VCaP (cell line): ENCODE data around the gene PPIB.

Source experiments
- H3K27ac ChIP-seq: fragments of 450-650 bp; 2 replicates; pipeline ENCODE4 v1.5.1; 2017
- TF ChIP-seq, protein P1 (sequence below): fragments of 450-650 bp; conservative IDR thresholded peaks from 2 replicates; pipeline ENCODE4 v1.5.1; 2017; ENCODE audit warnings: mild to moderate bottlenecking, moderate library complexity

The PPIB gene

DNA sequence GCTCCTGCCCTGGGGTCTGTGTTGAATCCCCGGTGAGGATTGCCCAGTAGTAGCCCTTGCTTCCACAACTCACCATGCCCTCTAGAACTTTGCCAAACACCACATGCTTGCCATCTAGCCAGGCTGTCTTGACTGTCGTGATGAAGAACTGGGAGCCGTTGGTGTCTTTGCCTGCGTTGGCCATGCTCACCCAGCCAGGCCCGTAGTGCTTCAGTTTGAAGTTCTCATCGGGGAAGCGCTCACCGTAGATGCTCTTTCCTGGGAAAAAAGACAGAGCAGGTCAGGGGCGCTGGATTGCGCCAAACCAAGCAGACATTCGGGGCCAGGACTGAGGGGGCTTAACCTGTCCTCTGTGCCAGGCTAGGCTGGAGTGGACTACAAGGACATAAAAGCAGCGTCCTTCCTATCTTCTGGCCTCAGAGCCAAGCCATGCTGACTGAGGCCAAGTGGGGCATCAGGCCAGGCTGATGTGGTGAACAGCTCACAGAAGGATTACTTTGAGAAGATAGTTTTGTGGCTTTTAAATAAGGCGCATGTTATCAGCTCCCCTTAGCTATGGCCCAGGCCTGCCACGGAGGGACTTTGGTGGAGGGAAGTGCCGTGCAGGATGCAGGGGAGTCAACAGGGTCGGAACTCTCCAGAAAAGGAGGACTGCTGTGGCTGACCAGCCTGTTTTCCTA, 6.0 kb downstream of the PPIB start:
- H3K27ac ChIP-seq = peak overlapping the region; percentile 92; the same call in 1 of the 2 replicates
- TF ChIP-seq, protein P1, sequence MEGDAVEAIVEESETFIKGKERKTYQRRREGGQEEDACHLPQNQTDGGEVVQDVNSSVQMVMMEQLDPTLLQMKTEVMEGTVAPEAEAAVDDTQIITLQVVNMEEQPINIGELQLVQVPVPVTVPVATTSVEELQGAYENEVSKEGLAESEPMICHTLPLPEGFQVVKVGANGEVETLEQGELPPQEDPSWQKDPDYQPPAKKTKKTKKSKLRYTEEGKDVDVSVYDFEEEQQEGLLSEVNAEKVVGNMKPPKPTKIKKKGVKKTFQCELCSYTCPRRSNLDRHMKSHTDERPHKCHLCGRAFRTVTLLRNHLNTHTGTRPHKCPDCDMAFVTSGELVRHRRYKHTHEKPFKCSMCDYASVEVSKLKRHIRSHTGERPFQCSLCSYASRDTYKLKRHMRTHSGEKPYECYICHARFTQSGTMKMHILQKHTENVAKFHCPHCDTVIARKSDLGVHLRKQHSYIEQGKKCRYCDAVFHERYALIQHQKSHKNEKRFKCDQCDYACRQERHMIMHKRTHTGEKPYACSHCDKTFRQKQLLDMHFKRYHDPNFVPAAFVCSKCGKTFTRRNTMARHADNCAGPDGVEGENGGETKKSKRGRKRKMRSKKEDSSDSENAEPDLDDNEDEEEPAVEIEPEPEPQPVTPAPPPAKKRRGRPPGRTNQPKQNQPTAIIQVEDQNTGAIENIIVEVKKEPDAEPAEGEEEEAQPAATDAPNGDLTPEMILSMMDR = no peak

DNA sequence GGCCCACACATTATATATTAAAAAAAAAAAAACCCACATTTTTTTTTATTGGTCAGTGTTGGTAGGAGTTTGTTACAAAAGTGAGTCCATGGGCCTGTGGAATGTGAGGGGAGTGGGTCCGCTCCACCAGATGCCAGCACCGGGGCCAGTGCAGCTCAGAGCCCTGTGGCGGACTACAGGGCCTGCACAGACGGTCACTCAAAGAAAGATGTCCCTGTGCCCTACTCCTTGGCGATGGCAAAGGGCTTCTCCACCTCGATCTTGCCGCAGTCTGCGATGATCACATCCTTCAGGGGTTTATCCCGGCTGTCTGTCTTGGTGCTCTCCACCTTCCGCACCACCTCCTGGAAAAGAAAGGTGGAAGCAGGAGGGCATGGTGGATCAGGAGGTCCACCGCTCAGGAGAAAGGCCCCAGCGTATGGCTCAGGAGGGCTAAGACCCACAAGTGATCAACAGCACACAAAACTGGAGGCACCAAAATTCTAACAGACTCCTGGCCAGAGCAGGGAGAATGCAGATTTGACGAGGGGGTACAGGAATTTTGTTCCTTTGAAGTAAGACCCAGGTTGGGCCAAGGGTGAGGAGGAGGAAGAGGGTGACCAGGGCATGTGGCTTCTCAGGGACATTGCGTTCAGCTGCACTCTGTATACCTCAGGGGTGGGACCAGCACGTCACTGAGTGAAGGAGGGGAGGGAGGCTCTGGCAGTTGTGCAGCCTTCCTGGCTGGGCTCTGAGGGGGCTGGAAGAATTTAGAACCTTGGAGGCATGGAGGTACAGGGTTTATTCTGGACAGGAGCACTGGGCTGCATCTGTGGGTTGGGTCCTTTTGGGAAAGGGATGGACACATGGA, 6.8 kb downstream of the PPIB start:
- peak overlapping the region; percentile 92; the same call in 1 of the 2 replicates for H3K27ac ChIP-seq
- TF ChIP-seq, protein P1 = no peak

DNA sequence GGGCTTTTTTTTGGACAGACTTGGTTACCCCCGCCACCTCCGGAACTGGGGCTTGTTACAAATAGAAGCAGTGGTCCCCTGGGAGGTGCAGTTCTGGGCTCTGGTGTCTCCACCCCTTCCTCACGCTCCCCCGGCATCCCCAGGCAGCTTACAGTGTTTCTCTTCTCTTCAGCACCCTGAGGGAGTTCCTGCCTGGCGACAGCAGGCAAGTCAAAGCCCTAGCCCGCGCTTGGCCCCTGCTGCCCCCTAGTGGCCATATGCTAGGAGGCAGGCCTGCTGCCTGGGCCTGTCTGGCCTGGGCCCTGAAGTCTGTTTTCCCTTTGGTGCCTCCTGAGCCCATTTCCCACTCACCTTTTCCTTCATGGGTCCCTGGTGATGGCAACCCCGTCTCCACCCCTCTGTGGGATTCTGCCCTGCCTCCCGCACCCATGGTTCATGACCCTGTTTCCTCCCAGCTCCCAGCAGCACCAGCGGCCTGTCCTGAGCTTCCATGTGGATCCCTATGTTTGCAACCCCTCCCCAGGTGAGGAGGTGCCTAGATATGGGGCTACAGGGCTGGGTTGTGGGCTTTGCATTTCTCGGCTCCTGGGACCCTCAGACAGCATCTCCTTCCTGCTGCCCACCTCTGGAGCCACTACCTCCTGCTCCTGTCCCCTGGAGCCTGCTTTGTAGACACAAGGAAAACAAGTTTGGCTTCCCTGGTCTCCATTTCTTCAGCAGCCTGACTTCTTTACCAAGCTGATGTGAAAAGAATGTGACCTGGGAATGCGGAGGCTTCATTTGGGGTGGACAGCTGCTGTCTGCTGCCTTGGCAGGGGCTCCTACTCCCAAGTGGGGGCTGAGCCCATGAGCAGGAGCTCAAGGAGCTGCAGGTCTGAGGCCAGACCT, 9.1 kb downstream of the PPIB start:
- TF ChIP-seq, protein P1 = peak; percentile 100
- peak overlapping the region; percentile 92 for H3K27ac ChIP-seq

DNA sequence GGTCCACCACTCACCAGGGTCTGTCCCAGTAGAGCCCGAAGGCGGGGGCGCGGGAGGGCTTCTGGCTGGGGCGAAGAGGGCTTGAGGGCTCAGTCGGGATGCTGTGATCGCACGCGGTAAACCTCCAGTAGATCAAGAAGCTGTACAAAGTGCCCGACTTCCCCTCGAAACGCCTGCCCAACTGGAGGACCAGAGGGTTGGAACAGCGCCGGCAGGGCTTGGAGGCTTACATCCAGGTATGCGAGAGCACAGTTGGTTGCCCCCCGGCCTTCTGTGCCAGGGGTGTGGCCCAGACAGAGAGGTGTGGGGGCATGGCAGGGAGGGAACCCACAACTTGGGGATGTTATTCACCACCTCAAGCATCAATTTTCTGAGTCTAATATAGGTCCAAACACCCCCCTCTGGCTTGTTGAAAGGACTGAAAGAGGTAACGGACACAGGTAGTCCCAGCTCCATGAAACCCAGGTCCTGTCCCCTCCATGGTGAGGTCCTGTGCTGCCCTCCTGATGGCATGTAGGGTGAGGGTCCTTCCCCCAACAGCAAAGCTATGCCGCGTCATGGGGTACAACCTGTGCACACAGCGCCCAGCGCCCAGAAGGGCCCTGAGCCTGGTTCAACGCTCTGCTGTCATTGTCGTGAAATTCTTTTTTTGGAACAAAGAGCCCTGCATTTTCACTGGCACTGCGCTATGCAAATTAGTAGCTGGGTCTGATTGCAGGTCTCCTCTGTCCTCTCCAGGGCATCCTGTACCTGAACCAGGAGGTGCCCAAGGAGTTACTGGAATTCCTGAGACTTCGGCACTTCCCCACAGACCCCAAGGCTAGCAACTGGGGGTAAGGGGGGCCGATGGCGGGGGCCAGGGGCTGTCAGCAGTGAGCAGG, 10.1 kb downstream of the PPIB start:
- peak overlapping the region; percentile 92 for H3K27ac ChIP-seq
- TF ChIP-seq, protein P1 = no peak

DNA sequence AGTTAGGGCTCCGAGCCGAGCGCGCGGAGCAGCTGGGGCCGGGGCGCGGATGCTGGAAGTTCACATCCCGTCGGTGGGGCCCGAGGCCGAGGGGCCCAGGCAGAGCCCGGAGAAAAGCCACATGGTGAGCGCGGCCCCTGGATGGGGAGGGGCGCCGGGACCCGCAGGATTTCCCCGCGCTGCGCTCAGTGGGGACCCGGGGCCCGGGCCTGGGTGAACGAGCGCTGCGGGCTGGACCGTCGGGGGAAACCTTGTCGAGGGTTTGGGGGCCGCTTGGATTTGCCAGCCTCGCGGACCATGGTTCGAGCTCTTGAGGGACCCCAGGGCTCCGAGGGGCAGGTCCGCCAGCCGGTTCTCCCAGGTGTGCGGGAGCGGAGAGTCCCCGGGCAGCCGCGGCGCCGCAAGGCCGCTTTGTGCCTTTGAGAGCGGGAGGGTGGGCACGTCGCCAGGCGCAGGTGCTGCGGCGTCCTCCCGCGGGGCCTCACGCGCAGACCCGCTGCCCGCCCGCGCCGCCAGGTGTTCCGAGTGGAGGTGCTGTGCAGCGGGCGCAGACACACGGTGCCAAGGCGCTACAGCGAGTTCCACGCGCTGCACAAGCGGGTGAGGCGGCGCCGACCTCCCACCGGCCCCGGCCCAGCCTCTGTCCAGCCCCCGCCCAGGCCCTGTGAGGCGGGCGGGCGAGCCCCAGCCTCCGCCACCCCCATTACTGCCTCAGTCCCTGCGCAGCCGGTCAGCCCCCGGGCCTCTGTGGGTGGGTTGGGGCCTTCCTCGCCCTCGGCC, 10.9 kb downstream of the PPIB start, which contains the start of gene SNX22:
Gene SNX22, plus strand, starts transcription at position 5 of the 780 bp plus-strand sequence. Its CDS starts 45 bp downstream, at position 50.
- H3K27ac ChIP-seq = peak within 1 kb of the TSS; percentile 92

More for the DNA sequence above, 10.9 kb downstream of the PPIB start, which contains the start of gene SNX22:
- TF ChIP-seq, protein P1 = peak; percentile 9; the same call in 1 of the 2 replicates
